HG02678 (cell line): Measurements from ENCODE around the gene MFN2.

Source experiments
- ATAC-seq: cut with Tn5 transposase; IDR thresholded peaks from one replicate; pipeline ENCODE4 v1.9.1; 2021; ENCODE audit warnings: mild to moderate bottlenecking, moderate library complexity; ENCODE audit not compliant: unreplicated experiment

MFN2 gene

DNA sequence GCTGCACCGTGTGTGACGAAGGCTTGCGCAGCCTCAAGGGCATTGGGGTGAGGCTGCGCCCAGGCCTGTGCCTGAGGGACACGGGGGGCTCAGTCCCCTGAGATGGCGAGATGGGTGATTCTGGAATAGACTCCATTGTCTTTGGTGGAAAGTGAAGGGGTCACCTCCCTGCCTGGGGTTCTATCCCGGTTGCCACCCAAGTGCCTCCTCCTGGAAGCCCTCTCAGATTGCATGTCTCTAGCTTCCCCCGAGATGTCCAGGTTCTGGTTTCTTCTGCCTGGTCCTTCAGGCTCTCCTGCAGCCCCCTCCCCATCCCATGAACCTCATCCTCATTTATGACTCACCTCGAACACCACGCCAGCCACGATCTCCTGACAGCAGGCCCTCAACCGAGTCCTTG, 22.3 kb upstream of the MFN2 start:
- no peak for ATAC-seq

DNA sequence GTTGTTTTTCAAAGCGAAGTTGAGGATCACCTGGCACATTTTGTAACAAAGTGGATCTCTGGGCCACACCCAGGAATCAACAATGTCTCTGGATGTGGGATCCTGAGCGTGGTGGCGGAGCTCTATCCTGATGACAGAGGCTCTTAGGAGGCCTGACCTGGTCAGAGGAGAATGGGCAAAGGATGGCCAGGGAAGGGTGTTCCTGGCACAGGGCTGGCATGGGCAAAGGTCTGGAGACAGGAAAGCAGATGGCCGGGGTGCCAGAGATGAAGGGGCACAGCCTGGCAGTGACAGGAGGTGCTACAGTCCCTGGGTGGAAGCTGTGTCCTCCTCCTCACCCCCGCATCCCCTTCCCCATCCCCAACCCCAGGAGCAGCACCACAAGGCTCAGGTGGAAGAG, 20.0 kb upstream of the MFN2 start:
- ATAC-seq: no peak

DNA sequence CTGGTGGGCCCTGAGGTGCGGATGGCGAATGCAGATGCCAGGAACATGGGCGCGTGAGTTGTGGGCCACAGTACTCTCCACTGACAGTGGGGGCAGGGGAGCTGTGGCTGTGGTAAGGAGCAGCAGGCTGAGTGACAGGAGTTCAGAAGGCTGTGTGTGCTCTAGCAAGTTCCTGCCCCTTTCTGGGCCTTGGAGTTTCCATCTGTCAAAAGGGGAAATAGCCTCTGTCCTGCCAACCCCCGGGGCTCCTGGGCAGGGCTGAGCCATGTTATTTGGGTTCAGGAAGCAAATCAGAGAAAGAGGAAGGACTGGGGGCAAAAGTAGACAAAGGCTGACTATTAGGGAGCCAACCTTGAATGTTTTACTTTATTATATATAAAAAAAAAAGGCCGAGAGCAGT, 19.5 kb upstream of the MFN2 start:
- ATAC-seq: no peak

DNA sequence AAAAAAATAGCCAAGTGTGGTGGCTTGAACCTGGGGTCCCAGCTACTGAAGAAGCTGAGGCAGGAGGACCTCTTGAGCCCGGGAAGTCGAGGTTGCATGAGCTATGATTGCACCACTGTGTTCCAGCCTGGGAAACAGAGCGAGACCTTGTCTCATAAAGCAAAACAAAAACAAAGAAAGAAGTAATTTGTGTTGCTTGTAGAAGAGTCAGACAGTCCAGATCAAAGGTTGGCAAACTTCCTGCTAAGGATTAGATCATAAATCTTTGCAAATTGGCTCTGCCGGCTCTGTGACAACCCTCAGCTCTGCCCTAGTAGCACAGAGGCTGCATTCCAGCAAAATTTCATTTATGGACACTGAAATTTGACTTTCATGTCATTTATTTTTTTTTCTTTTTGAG, 19.0 kb upstream of the MFN2 start:
- ATAC-seq: no peak

DNA sequence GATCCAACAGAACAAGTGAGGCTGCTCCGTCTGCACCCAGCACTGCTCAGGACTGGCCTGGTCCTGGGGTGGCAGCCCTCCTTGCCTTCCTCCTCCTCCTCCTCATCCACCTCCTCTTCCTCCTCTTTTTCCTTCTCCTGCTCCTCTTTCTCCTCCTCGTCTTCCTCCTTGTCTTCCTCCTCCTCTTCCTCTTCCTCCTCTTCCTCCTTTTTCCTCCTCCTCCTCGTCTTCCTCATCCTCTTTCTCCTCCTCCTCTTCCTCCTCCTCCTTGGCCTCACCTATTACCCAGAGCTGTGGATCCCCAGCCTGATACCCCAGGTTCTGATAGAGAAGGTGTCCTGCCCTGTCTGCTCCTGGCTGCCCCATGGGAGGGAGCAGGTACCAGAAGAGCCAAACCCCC, 16.6 kb upstream of the MFN2 start:
- ATAC-seq: no peak

DNA sequence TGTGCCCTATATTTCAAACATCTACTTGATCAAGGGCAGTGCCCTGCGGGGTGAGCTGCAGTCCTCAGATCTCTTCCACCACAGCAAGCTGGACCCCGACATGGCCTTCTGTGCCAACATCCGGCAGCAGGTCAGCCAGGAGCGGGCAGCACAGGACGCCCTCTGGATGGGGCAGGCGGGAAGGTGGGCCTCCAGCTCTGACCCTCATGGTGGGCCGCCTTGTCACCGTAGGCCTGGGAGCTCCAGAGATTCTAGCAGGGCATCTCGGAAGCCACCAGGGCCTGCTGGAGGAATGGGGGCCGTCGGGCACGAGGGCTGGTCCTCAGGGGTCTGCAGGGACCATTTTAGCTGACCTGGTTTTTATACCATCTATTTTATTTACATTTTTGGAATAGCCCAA, 15.6 kb upstream of the MFN2 start:
- ATAC-seq: no peak

DNA sequence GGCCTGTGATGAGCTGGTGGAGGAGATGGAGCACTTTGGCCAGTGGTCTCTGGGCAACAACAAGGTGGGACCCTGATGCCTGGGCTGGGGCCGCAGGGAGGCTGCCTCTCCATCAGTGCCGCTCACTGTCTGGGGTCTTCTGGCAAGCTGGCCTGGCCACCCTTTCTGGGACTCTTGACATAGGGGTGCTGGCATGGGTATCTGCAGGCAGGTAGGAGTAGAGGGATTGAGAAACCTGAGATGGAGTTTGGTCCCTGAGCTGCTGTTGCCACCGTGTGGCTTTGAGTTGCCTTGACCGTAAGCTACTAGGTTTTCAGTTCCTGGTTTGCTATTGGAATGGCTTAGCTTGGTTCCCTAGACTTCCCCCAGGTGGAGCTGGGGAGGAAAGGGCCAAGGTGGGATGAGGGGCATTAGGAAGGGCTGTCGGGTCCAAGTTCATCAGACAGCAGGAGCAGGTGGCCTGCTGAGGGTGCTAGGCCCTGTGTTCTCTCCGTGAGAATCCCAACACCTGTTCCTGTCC, 13.2 kb upstream of the MFN2 start:
- no peak for ATAC-seq

DNA sequence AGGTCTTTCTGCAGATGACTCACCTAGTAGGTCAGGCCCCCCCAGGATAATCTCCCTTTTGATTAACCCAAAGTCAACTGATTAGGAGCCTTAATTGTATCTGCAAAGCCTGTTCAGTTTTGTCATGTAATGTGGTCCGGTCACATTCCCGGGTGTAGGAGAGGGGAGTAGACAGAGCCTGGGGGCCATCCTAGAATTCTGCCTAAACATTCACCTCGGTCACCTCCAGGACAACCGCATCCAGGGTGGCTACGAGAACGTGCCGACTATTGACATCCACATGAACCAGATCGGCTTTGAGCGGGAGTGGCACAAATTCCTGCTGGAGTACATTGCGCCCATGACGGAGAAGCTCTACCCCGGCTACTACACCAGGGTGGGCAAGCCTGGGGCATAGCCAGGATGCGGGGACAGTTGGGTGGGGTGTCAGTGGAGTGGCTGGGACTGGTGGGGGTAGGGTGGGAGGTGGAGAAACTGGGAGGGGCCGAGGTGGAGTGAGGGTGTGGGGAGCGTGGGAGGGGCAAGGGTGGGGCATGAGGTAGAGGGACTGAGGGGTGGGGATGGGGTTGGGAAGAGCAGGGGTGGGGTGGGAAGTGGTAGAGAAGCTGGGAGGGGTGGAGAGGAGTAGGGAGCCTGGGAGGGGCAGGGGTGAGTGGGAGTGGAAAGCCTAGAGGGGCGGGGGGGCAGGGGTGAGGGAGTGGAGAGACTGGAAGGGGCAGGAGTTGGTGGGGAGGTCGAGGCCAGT, 9.6 kb upstream of the MFN2 start:
- ATAC-seq: no peak

DNA sequence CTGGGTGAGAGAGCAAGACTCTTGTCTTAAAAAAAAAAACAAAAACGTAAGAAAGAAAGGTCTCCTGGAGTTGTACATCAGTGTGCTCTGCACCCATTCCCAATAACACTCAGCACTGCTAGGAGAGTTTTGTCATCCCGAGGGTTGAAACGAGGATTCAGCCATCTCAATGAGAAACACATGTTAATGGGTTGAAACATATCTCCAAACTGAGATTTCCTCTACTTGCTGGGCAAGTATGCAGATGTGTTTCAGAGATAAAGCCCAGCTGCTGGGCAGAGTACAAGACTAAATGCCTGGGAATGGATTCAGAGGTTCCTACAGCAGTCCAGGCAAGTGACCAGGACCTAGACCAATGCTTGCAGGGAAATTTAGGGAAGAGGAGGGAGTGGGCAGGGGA, 2.6 kb upstream of the MFN2 start:
- ATAC-seq: no peak

DNA sequence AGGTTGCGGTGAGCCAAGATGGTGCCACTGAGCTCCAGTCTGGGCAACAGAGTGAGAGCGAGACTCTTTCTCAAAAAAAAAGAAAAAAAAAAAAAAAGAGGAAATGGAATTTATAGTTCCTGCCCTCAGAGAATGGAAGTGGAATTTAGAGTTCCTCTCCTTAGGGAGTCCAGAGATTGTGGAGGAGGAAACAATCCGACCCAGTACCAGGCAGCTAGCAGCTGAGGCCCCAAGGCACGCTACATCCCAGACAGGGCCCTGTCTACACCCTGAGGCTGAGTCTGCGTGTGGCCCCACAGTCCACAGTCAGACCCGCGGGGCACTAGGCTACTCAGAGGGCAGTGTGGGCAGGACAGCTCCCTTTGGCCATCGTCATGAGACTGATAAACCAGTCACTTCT, 1.9 kb upstream of the MFN2 start:
- no peak for ATAC-seq

DNA sequence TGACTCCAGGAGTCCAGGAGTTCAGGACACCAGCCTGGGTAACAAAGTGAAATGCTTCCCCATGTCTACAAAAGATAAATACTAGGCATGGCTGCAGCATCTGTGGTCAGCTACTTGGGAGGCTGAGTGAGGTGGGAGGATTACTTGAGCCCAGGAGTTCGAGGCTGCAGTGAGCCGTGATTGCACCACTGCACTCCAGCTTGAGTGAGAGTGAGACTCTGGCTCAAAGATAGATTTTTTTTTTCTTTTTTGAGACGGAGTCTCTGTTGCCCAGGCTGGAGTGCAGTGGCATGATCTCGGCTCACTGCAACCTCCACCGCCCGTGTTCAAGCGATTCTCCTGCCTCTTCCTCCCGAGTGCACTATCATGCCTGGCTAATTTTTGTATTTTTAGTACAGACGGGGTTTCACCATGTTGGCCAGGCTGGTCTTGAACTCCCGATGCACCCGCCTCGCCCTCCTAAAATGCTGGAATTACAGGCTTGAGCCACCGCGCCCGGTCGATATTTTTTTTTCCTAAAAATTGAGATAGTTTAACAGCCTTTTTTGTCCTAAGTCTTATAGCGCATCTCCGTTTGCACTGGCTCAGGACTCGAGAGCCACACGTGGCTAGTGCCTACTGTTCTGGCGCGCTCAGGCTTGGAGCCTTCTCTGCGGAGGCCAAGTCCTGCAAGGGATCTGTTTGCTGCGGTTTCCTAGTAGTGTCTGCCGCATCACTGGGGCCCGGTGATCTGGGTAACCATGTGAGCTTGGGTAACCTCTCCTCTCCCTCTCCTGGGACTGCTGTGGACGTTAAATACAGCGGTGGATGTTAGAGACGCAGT, 1.0 kb upstream of the MFN2 start:
- ATAC-seq: no peak

DNA sequence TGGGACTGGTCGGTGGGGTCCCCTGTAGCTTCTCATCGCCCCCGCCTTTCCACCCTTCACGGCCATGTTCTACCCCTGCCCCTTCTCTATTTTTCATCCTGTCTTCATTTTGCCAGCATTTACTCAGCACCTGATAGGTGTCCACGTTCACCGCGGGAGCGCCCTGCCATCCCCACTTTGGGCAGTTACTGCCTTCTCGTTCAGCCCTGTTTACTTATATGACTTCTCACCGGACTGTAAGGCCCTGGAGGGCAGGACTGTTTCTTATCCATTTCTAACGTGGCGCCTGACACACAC, 380 bp downstream of the MFN2 start:
- no peak for ATAC-seq

DNA sequence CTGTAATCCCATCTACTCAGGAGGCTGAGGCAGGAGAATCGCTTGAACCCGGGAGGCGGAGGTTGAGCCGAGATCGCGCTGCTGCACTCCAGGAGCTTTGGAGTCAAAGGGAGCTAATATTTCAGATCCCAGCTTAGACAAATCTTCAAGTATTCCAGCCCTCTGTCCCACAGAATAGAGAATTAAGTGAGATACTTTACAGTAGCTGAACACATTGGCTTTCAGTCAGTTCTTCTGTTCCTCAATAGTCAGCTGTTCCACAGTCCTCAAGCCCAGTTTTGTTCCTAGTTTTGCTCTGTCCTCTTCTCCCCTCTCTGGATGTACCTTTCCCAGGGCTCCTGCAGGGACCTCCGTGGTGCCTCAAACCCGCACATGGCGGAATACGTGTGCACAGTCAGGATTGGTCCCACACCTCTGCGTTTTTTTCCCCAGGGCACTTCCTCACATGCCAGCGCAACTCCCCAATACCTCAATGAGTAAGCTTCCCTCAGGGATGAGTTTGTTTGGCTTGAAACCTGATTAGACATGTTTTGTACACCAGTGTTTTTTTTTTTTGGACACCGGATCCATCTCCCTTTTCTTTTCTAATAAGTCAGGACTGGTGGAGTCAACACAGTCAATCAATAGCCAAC, 1.2 kb downstream of the MFN2 start:
- ATAC-seq: no peak

DNA sequence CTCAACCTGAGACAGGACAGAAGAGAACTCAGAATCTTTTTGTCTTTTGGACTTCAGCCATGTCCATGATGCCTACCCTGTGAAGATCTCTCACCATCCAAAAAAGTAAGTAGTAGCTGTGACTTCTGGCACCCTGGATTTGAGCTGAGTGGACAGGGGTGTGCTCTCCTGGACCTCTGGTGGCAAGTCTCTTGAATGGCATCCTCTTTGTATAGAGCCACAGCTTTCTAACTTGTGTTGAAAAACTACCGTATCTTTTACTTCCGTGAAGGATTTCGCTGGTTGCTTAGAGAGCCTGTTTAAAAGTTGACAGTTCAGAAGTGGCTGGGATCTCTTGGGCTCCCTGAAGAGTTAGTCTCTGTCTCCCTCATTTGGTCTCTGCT, 1.8 kb downstream of the MFN2 start:
- ATAC-seq: no peak

DNA sequence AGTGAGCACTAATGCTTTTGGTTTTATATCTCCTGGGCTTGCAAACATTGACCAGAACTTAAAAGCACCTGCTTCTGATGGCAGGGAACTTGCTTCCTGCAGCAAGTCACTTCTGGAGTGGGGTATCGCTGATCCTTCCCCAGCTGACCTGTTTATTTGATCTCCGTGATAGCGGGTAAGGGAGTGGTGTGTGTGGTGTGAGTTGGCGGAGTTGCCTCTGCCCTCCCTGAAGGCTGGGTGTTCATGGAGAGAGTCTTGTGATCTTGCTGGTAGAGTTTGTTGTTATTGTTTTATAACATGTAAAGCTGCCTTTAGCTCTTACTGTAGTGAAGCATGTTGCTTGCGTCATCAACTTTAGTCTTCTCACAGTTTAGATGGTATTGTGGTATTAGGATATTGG, 3.9 kb downstream of the MFN2 start:
- no peak for ATAC-seq

DNA sequence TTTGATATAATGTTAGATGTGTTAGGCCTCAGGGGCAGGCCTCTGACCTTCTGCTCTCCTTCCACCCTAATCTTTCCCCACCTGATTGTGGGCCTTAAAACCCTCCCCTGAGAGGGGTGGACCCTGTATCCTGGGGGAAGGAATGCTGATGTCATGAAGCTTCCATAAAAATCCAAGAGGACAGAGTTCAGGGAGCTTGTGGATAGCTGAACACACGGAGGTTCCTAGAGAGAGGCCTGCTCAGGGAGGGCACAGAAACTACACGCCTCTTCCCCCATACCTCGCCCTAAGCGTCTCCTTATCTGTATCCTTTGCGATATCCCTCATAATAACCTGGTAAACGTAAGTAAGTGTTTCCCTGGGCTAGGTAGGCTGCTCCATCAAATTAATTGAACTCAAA, 4.3 kb downstream of the MFN2 start:
- ATAC-seq: no peak

DNA sequence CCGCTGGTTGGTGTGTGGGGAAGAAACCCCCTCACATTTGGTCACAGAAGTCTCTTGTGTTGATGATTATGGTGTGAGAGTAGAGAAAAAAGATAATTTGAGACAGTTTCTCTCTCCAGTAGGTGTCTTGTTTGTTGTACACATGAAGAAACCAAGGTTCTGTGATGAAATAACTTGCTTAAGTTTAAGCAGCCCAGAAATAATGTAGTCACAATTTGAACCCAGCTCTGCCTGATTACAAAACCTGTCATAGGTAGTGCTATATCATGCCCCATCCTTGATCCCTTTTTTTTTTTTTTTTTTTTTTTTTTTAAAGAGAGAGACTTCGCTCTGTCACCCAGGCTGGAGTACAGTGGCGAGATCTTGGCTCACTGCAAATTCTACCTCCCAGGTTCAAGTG, 4.9 kb downstream of the MFN2 start:
- no peak for ATAC-seq

DNA sequence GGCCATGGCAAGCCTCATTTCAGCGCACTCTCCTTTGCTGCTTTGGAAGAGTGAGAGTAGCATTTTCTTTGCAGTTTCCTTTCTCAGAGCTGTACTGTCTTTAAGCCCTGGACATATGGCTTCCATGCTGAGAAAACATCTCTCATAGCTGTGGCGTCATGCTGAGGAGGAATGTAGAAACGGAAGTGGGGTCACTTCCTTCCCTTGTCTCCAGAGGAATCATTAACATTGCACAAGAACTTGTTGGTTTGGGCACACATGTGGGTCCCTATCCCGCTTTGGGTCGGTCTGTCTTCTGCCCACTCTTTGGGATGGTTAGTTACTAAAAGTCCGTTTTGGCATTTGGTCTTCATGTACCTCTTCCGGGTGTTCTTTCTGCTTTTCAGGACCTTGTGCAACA, 5.6 kb downstream of the MFN2 start:
- no peak for ATAC-seq

DNA sequence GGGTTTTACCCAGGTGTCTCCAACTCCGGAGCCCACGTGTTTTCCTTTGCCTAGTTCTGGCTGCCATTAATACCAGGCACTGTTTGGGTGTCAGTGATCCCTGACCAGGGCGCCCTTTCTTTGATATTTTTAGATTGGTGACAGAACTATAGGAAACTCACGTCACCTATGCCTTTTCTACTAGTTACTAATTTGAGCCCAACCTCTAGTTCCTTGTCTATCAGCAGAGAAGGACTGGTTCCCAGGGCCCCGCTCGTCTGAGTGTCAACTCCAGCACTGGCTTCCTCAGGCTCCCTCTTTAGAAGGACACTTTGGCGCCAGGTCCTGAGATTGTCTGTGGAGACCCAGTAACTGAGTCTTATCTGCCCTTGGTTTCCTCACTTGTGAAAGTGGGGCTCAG, 9.4 kb downstream of the MFN2 start:
- no peak for ATAC-seq

DNA sequence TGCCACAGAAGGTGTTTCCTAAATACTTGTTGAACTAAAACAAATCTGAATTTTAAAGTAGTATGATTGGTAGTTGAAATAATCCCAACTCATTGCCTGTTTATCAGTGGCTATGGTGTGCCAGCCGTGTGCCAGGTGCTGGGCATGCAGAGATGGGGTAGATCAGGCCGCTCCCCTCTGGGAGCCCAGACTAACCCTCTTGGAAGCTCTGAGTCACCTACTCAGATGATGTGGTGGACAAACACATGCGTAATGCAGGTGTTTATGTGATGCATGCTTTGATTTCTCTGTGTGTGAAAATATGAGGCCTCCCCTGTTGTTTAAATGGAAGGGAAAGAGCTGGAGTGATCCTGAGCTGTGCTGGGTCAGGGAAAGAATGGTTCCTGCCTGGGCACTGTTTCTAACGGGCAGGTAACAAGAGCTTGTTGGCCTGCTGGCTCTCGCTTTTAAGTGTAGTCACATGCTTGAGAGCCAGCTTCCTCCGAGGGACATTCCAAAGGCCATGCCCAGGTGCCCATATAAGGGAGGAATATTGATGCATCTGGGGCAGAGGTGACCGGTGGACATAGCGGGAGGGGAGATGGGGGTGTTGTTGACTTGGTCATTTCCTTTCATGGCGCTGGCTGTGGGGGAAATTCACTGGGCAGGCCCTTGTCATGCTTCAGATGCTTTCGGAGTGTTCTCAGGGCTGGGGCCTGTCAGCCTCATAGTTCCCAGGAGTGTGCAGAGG, 10.2 kb downstream of the MFN2 start:
- no peak for ATAC-seq

DNA sequence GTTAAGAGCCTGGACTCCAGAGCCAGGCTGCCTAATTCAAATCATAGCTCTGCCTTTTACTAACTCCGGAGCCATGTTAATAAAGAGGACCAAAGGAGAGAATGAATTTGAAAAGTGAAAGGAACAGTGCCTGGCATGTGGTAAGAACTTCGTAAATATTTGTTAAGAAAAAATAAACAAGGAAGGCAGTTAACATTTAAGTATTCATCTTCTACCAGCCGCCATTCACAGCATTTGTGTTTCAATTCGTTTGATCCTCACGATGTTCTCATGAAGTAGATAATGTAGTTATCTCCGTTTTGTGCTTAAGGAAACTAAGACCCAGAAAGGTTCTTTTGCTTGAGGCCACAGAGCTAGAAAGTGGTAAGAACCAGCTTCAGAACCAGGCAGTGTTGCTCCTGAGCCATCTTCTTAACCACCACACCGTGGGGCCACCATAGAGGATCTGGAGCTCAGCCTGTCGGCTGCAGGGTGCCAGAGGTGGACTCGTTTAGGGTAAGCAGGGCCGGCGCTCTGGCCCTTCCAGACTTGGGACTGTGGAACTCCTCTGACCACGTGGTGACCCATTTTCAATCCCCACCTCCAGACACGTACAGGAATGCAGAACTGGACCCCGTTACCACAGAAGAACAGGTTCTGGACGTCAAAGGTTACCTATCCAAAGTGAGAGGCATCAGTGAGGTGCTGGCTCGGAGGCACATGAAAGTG, 11.9 kb downstream of the MFN2 start:
- ATAC-seq: no peak
